Cerebellar cortex (tissue), 1 donor: ENCODE results near the gene LRIG1.

Source experiments
- DNase-seq: peaks from one replicate; pipeline ENCODE4 v3.0.0-alpha.2; 2015; ENCODE audit warnings: low spot score

The LRIG1 gene

DNA sequence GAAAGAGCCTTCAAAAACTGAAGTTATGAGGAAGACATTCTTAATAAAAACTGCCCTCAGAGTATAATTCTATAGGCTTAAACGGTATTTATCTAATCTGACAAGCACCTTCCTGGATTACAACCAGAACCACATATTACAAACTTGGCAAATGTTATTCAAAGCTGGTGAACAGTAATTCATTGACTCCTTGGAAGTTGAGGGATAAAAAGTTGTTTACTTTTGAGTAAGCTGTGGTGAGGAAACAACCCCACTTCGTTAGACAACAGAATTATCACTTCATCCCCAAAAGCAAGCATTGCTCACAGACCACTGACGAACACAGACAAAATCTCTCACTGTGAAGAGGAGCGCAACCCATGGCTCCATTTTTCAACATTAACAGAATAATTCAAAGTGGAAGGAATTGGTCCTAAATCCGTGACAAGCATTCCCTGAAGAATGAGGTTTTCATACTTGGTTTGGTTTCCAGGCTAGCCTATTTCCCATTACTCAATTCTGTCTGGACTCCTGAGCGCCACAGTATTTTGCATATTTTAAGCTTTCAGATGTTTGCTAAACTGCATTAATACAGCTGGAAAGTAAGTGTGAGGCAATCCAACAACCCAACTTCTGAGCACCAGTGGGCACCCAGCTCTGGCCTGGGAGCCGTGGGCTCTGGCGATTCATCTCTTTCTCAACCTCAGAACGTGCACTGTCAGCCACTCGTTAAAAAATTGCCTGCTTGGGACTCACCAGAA is 32.7 kb downstream of the LRIG1 start:
- DNase-seq = no peak

DNA sequence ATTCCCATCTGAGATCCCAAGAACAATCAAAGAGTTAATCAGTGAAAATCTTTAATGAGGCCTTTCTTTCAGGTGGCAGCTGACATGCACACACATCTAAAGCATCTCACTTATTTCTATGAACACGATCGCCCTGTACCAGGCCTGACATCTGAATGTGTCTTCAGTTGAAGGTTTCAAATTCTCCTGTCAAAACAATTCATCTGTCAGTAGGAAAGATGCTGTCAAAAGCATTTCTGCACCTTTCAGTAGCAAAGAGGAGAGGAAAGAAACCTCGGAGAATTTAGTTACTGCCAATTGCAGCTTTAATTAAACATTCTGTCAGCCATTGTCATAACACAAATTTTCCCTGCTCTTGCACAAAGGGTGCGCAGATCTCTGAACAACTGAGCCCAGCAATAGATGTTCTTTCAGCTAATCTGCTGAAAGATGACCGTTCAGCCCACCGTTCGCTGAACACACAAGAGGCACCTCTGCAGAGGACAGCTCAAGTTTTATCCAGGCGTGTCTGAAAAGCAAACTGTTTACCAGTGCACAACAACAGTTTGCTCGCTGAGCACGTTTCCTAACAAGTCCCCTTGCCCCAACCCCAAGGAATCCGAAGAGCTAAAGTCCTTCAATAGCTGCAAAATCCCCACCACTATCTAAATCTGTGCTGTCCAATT is 34.1 kb downstream of the LRIG1 start:
- no peak for DNase-seq

DNA sequence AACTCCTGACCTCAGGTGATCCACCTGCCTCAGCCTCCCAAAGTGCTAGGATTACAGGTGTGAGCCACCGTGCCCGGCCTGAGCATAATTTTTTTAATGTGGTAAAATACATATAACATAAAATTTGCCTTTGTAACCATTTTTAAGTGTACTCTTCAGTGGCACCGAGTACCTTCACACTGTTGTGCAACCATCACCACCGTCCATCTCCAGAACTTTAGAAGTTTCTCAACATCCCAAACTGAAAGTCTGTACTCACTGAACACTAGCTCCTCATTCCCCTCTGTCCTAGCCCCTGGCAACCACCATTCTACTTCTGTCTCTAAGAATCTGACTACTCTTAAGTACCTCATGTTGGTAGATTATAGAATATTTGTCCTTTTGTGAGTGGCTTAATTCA is 35.2 kb downstream of the LRIG1 start:
- DNase-seq = no peak

DNA sequence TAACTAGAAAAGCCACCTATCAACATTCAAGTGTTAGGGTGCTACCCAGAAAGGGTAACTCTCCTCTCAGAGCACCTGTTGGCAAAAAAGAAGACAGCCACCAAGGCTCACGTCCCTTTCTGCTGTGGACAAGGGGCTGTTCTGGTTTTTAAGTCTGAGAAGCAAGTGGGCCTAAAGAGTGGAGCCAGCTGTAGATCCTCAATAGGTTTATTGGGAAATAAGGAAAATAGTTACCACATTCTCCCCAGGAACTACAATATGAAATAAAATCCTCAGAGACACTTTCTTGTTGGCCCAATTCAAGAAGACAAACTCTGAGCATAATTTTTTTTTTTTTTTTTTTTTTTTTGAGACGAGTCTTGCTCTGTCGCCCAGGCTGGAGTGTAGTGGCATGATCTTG is 35.8 kb downstream of the LRIG1 start:
- no peak for DNase-seq

DNA sequence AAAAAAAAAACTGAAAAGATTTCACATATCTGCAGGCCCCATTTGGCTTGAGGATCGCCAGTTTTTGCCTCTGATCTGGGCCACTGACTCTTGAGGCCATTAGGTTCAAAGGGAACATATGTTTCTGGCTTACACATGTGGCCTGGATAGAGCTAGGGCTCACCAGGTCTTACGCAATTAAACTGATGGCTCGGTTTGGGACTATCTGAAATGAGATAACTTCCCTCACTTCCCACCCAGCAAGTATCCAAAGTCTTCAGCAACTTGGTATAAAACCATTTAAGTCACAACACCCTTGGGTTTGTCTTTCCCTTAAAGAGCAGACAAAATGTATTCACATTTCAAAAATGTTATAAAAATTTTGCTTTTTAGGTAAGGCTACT is 36.3 kb downstream of the LRIG1 start:
- DNase-seq = no peak

DNA sequence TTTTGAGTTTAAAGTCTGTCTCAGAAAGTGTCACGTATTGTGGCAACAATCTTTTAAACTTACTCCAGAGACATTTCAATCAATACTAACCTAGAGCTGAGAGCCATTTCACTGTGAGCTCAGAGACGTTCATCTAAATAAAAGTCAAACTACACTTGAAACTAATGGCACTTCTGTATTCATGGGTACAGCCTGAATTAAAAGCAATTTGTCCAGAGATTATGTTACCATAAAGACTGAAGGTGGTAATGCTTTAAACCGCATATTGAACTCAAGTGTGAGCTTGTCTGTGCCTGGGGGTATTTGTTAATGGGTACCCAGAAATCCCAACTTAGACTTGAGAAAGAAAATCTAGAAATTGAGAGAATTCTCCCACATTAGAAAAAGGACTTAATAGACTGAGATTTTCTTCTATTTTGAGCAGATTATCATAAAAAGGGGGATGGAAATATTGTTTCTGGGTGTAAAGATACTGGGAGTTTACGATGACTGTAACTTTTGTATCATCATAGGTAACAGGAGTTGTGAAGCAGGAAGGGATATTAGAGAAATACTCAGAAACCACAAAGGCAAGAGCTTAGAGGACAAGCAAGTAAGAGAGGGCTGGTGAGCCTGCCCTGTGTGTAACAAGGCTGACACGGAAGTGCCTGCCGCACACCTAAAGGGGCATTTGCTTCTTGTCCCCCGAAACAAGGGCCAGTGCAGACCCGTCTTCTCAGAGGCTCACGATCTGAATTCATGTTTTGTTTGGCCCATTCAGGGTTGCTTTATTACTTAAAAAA is 36.9 kb downstream of the LRIG1 start:
- DNase-seq = no peak

DNA sequence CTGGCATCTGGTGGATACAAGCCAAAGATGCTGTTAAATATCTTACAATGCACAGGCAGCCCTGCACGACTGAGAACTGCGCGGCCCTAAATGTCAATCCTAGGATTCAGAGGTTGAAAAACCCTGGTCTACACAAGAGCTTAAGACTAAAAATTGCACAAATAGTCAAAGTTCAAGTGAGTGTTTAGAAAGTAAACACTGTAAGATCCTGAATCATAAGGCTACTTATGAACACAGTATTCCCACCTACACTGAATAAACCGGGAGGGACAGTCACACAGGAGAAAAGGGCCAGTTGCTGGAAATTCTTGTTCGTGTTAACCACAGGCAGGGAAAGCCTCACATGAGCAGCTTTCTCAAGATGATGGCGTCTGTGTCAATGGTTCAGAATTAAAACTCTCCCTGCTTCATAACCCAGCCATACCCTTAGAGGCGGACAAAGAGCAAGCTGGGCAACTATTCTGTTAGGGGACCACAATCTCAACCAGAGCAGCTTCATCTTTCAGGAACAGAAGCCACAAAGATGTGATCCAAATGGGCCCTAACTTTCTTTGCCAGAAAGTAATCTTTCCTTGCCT is 37.7 kb downstream of the LRIG1 start:
- DNase-seq = no peak

DNA sequence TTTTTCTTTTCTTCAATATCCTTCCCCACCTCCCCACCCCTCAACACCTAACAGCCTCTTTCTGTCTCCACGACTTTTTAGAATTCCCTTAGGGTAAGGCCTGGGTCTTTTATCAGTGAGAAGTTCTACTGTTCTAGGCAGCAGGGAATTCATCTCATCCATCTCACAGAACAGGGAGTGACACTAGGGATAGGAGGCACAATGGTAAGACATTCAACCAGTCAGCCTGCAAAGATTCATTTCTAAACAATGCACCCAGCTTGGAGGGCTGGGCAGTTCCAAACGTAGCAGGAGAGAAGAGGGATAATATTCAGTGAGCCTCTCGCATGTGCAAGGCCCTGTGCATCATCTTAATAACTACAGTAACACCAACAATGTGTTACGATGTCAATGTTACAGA is 43.6 kb downstream of the LRIG1 start:
- DNase-seq = no peak

DNA sequence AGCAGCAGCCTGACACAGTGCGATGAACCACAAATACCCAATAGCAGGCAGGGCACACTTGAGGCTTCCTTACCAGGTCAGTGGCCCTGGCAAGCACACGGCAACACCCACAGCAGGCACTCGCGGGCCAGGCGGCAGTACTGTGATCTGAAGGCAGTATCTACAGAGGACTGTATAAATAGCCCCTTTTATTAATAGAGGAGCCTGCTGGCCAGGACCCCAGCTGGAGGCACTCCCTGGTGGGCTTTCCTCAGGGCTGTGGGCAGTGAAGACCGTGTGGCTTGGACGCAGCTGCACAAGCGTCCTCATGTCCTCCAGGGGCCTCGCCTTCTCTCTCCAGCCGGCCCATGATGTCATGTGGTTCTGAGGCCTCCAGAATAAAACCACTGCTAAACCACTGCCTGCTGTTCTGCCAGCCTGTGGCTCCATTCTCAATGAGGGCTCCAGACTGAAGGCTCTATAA is 44.1 kb downstream of the LRIG1 start:
- no peak for DNase-seq

DNA sequence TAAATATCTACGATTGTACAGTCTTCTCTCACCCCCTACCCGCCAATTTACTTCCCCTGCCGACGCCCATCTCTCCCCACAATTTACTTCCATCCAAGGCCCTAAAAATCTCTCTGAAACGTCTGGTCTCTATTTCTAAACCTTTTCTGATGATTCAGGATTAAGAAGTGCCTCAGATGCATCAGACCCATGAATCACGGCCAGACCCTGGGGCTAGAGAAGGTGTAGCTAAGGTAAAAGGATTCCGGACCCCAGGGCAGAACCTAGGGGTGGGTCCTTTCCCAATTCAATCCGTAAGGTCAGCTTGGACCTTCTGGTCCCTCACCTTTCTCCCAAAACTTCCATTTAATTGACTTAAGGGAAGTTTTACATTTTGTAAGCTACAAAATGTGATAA is 46.4 kb downstream of the LRIG1 start:
- no peak for DNase-seq

DNA sequence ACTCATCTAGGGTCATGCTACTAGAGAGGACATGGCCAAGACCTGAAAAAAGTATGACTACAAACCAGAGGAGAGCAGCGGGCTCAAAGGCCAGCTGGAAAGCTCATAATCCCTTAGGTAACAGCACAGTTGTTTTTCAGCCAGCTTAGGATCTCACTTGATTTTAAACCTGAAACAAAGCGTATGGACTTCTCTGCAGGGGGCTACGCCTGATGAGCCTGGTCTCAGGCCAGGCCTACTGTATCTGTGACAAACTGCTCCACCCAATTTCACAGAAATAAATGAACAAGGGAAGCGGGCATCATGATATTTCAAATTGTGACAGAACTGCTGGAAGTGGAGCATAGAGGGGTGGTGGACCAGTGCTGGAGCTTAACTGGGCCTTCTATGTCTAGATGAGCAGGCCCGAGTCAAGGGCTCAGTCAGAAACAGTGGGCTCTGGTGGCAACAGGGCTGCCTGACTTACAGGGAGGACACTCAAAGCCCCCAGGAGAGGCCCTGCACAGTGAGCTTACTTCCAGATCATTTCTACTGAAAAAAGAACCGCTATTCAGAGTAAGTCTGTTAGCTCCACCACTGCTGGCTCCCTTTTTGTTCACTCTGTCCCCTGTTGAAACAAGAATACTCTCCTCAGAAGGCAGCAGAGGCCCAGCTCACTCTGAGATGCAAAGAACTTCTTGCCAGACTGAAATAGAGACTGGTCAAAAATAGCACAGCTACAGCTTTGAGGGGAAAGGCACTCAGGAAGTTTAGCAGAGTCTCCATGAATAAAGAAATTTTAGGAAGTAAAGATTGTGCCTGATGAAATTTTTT is 47.0 kb downstream of the LRIG1 start:
- DNase-seq = peak; percentile 58

DNA sequence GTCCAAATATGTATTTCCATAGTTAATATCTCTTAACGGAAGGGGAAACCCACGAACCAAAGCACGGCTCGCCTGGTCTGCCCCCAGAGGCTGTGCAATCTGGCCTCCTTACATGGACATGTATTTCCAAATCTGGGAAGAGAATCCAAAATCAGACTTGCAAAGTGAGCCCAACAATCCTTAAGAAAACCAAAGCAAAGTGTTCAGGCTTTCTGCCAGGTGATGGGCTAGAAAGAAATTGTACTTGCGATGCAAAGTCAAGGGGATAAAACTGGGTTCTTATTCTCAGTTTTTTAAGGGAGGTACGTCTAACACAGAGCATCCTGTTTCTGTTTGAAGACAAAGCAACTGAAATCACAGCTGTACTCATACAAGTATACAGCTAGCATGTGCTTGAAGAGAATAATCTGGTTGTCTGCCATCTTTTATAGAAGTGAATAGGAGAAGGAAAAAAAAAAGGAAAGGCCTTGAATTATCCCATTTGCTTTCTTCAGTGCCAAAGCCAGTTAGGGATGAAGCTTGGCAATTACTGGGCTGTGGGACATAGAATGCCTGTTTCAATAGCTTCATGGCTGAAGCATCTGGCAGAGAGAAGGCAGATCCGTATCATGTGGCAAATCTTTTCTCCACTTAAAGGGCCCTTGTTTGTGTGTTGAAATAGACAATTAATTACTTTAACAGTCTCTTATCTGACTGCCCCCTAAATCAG is 48.4 kb downstream of the LRIG1 start:
- no peak for DNase-seq

DNA sequence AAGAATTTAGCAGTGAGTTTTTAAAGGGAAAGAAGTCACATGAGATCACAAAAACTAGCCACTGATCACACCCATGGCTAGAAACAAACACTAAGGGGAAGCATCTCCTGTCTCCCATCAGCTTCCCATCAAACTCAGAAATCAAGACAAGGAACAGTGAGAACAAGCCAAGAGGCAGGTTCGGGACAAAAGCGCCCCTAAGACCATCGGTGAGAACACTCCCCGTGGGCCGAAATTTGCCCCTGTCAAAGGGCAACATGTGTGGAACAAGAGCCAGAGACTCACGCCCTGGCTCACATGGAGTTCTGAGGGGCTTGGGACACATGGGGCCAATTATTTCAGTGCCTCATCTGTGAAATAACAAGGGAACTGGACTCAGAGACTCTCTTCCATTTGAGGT is 49.1 kb downstream of the LRIG1 start:
- DNase-seq = no peak

DNA sequence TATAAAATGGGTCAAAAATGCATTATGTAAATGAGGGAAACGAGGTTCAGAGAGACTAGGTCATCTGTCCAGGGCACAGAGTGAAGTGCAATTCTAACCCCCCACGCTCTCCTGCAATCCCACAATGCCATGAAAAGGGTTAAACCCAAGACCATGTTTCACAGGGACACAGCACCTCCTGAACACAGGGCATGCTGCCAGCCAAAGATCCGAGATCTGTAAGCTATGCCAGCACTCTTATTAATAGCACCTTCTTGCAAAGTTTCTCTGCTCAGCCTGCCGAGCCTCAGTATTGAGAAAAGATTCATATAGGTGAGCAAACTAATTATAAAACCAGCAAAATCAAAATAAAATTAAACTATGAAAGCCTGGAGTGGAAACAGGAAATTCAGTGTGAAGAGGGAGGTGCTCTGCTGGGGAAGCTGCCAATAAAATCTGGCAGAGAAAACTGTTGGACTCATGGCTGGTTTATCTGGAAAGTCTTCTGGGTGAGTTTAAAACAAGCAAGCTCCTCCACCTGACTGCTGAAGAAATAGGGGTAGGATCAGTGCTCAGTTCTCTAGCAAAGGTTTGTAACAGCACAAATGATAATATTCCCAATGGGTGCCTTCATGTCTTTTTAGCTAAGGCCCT is 50.3 kb downstream of the LRIG1 start:
- peak; percentile 90 for DNase-seq

DNA sequence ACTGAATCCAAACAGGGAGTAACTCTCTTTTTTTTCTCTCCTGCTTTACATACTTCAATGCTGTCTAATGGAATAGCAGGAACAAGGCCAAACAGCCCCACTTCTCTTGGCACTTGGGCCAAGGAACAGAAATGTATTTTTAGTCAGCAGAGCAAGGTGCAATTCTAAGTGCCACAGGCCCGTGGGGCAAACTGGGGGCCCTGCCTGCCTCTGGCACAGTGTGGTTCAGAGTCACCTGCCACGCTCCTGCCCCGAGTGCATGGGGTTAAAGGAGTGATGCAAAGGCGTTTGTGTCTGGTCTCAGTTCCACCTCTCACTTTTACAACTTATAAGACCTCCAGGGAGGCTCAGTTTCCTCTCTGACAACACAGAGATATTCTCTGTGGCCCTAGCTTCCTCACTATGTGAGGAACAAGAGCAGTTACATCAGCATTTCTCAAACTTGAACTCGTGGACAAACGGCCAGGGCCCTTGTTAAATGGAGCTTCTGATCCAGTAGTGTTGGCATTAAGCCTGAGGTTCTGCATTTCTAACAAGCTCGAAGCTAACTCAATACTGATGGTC is 51.3 kb downstream of the LRIG1 start:
- DNase-seq = no peak

DNA sequence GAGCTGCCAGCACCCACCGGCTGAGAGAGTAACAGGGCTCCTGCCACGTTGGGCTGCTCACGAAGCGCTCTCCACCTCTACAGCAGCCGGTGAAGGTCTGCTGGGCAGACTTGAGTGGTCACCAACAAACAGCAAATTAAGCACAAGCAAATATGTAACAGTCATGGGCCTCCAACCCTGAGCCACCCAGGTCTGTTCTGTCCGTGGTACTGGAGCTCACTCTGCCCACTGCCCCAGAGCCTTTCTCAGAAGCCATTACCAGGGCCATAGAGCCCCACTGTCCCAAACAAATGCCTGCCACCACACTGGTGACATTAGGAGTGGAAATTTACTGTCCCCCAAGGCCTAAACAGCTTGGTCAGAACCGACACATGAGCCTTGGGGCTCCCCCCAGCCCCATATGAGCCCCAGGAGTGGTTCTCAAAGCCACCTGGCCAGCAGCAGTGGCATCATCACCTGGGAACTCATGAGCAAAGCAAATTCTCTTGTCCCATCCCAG is 56.6 kb downstream of the LRIG1 start:
- no peak for DNase-seq

DNA sequence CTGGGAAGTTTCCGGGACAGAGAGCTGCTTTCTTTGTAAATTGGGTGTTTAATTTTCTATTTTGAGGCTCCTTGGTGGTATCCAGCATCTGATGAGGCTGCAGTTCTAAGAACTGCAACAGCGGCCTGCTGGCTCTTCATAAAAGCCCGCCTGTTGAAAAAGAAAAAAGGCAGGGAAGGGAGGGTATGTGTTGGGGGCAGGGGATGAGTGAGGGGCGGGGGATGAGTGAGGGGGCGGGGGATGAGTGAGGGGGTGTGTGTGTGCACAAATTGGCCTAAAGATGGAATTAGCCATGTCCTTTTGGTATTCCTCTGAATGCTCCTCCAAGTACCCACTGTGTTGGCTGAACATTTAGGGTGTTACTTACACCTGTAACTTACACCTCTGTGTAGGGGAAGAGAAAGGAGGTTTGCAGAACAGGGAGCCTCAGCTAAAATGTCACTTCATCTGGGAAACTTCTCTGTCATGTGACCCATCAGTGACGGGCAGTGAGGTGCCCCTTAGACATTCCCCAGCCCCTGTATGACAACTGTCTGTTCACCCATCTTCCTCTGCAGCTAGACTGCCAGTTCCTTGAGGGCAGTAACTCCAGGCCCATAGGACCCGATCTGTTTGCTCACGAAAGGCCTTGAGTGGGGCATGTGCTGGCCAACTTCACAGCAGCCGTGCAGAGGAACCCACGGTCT is 57.6 kb downstream of the LRIG1 start:
- no peak for DNase-seq

DNA sequence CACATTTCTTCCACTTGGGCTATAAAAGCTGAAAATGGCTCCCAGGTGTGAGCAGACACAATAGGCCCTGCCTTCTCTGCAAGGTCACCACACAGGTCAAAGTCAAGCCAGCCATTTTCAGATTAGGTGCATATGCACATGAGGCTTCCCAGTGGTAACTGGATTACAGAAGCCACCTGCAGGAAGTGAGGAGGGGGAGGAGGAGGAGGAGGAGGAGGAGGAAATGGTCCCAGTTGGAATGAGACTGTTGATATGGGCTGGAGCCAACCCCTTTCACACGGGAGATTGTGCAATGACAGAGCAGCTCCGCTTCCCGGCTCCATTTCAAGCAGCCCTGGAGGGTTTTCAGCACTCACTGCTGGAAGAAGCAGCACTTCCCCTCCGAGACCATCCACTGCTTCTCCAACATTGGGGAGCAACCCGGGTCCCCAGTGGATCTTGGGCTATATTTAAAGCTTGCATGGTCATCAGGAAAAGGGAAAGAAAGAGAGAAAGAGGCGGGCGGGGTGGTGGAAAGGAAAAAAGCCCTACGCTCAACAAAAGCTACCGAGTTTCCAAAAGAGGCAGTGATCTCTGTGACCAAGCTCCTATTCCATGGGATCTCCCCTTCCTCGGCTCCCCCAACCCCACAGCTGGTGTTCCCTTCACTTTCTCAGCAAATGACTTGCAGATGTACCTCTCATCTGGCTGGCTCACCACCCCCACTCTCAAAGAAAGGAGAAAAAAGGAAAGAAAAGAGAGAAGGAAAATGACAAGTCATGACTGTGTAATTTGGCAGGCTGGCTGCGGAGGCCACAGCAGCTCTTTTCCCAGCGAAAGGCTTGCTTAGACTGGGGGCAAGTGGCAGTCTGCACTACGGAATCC is 58.3 kb downstream of the LRIG1 start:
- DNase-seq = peak; percentile 47

DNA sequence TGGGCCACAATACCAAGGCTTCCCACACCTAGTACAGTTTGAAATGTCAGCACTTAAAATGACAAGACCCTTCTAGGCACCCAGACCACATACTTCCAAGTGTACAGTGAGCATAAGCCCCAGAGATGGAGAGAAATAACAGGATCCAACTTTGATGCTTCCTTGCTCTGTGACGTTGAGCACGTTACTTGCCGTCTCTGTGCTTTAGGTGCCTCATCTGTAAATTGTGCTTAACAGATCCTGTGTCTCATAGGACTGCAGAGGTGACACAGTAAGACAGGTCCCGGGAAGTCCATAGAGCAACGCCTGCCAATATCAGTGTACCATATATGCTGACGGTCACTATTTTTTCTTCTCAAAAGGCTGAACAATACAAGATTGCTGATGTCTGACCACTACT is 59.1 kb downstream of the LRIG1 start:
- DNase-seq = no peak
